Measurements from ENCODE around the gene ATP6V1D.
"Not testable (repeated sequence)": the region's sequence is repeated elsewhere in the genome, so short reads cannot be mapped to it uniquely, and the experiment has no call there.

ATP6V1D gene

DNA sequence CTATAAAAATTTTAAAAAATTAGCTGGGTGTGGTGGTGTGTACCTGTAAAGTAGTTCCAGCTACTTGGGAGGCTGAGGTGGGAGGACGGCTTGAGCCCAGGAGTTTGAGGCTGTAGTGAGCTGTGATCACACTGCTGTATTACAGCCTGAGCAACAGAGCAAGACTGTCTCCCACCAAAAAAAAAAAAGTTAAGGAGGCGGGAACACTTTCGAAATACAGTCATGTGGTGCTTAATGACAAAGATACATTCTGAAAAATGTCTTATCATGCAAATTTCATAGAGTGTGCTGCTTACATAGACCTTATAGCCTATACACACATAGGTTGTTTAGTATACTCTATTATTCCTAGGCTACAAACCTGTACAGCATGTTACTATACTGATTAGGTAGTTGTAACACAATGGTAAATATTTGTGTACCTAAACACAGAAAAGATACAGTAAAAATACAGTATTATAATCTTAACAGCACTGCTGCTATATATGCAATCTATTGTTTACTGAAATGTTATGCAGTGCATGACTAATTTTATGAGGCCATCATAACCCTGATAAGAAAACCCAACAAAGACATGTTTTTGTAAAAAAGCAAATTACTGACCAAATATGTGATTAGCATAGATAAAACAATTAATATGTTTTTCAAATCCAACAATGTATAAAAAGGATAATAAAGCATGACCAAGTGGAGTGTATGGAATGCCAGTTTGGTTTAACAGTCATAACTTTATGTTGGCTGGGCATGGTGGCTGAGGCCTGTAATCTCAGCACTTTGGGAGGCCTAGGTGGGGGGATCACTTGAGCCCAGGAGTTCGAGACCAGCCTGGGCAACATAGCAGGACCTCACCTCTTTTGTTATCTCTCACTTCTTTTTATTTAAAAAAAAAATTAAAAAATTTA is 11.9 kb upstream of the ATP6V1D start:
- DNase-seq (ENCODE audit: low spot score) = no peak

DNA sequence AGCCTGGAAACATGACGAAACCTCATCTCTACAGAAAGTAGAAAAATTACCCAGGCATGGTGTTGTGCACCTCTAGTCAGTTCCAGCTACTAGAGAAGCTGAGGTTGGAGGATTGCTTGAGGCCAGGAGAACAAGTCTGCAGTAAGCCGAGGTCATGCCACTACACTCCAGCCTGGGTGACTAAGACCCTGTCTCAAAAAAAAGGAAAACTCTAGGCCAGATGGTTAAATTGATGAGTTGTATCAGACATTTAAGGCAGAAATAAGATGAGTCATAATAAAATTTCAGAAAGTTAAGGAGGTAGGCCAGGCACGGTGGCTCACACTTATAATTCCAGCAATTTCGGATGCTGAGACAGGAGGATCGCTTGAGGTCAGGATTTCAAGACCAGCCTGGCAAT is 11.2 kb upstream of the ATP6V1D start:
- no peak for DNase-seq (ENCODE audit: low spot score)

DNA sequence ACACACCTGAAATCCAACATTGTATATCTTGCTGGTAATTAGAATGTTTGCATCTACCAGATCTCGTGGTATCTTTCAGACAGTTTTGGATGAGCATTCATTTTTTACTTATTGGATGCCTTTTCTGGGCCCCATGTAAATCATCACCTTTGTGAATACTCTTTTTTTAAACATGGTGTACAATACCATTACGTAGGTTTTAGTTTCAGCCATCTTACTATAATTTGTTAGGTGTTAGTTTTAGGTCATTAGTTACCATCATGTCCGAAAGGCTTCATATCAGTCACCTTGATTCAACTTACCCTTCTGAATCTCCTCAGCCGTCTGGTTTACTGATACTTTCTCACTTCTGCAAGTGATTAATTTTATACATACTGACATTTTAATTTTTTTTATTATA is 5.9 kb upstream of the ATP6V1D start:
- no peak for DNase-seq (ENCODE audit: low spot score)

DNA sequence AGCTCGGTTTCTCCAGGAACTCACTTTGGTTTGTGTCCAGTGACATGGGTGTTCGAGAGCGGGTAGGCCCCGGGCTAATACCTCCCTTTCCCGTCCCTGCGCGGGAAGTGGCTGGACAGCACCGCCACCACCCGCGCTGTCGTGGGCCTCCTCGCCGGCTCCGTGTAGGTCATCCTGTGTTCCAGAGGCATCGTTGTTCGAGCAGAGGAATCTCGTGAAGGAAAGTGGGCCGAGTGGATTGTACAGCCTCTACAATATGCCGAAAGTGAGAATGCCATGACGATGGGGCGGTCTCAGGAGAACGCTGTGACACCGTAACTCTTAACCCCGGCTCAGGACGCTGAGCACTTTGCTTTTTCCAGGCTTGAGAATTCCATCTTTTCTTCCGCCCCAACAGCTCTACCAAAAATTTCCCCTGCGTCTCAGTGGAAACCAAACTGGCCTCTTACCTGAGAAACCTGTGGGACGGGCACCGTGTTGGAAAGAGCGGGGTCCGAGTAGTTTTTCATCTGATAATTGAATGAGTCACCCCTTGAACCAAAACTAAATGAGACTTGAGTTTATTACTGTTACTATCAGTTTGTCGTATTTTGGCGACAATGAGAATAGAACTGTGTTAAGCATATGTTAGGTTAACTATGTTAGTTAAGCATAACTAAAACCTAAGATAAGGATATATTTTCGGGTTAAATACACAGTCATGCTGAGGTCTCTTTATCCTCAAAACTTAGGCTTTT is 1.0 kb upstream of the ATP6V1D start:
- no peak for DNase-seq (ENCODE audit: low spot score)

DNA sequence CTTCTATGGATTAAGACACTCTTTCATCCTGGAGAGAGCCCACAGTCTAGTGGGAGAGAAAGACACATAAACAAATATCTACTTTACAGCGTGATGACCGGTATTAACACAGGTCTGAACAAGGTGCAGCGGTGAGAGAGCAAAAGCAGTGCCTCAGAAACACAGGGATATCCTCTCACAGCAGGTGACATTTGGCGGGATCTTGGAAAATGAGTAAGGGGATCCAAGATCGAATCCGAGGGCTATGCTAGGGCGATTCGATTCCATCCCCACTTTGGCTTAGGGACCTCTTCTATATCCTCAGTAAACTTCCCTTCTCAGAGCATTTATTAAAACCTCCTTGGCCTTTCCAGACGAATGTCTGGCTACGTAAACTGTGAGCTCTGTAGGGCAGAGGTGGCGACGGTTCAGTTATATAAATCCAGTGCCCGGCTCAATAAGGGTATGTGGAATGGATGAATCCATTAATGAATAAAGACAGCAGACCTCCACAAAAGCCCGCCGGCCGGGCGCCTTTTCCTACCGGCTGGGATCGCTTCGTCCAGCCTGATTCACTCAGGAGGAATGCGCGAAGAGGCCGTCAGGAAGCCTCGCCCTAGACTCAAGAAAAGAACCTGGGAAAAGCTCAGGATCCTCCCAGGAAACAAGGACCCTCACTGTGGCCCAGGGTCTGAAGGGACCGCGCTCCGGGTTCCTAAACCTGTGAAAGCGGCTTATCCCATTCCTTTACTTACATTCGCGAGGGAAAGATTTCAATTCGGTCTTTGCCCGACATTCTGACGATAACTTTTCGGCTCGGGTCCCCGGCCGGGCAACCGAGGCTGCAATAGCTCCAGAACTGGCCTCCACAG is 455 bp downstream of the ATP6V1D start:
- DNase-seq (ENCODE audit: low spot score) = peak; percentile 3

DNA sequence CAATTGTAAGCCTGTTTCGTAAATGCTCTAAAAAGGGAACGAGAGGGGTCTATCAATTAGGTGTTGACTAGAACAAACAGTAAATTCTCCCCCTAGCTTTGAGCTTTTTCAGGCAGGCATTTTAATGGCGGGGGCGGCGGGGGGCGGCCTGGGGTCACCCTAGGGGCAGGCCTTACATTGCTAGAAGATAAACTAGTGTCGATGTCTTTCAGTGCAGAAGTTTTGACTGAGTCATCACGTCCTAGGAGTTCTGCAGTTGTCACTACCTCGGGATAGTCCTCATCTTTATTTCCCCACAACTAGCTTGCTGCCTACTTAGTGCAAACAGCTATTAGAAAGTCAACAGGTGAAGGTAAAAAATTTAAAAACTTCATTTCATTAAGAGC is 1.6 kb downstream of the ATP6V1D start:
- DNase-seq (ENCODE audit: low spot score) = no peak

DNA sequence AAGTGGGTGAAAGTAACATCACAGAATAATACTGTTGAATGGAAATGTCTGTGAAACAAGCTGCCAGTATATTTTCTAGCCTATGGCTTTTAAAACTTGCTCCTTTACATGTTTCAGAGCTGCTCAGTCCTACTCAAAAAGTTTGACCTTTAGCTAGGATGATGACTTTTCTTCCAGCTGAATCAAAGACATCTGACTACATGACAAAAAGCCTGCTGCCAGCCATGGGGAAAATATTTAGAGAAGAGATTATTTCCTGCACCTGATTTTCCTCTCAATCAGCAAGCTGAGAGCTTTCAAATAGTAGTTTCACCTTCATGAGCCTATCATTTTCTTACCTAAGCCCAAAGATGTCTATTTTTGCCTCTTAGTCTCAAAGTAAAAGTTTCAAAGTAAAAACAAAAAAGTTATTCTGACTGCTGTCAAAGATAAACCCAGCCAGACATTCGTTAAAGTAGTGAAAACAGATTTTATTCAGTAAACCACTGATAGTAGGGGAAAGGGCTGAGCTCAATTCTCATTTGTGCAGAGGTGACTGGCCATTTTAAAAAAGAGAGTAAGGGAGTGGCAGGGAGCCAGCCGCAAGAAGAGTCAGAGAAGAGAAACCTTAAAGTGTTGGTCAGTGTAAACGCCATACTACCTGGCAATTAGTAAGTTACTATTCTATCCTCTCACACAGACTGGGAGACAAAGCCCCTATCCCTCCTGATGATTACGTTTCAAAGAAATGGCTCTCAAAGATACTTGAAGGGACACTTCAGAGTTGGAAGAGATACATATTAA is 2.2 kb downstream of the ATP6V1D start:
- no peak for DNase-seq (ENCODE audit: low spot score)

DNA sequence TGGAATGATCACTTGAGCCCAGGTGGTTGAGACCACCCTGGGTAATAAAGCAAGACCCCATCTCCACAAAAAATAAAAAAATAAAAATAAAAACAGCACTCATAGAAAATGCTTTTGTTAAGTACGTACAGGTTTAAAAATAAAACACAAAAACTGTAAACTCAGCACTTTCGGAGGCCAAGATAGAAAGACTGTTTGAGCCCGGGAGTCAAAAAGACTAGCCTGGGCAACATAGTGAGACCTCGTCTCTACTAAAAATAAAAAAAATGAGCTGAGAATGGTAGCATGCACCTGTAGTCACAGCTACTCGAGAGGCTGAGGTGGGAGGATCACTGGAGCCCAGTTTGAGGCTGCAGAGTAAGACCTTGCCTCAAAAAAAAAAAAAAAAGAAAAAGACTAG is 7.5 kb downstream of the ATP6V1D start:
- no peak for DNase-seq (ENCODE audit: low spot score)

DNA sequence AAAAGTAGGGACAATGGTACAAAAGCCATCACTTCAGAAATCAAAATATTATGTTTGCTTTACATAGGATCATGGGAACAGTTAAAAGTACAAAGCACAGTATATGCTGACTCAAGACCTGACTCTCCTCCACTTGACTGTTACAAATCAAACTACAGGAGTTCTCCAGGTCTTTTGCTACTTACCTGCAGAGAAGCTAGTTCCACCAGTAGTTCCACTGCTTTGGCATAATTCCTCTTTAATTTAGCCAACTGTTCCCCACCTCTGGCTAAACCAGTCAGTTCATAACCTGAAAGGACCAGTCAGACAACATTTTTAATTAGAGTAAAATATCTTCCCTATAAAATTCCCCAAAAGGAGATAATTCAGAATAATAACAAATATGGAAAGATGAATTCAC is 14.0 kb downstream of the ATP6V1D start:
- no peak for DNase-seq (ENCODE audit: low spot score)

DNA sequence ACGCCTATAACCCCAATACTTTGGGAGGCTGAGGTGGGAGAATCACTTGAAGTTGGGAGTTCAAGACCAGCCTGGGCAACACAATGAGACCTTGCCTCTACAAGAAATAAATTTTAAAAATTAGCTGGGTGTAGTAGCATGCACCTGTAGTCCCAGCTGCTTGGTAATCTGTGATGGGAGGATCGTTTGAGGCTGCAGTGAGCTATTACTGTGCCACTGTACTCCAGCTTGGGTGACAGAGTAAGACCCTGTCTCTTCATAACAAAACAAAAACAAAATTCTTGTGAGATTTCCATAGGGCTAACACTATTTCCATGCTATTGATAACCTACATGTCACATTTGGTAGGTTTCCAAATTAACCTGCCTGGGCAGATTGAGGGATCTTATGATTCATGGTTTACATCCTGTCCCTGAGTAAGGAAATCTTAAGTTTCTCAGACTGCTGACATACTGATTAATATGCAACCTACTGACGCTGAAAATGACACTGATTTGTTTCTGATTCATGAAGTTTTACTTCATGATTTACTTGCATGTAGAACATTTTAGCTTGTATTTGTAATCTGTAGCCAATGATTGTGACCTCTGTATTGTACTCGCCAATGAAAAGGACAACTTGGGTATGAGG is 15.9 kb downstream of the ATP6V1D start:
- DNase-seq (ENCODE audit: low spot score) = no peak

DNA sequence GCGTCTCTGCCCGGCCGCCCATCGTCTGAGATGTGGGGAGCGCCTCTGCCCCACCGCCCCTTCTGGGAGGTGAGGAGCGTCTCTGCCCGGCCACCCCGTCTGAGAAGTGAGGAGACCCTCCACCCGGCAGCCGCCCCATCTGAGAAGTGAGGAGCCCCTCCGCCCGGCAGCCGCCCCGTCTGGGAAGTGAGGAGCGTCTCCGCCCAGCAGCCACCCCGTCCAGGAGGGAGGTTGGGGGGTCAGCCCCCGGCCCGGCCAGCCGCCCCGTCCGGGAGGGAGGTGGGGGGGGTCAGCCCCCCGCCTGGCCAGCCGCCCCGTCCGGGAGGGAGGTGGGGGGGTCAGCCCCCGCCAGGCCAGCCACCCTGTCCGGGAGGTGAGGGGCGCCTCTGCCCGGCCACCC is 18.4 kb downstream of the ATP6V1D start:
- DNase-seq (ENCODE audit: low spot score) = not testable (repeated sequence)

DNA sequence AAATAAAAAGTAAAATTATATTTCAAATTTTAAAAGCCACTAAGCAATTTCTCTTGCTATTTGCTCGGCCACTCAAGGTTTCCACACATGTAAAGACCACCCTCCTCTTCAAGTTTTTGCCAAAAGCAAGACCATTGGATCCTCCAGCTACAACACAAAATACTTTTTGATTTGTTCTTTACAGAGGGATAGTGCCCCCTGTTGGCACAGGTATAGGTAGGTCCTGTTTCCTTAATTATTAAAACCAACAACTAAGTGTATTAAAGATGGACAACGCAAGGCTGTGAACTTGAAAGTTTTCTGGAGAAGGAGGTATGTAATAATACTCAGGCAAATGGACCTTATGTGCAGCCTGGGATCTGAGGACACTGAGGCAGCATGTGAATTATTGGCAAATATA is 23.8 kb downstream of the ATP6V1D start:
- DNase-seq (ENCODE audit: low spot score) = peak; percentile 6

DNA sequence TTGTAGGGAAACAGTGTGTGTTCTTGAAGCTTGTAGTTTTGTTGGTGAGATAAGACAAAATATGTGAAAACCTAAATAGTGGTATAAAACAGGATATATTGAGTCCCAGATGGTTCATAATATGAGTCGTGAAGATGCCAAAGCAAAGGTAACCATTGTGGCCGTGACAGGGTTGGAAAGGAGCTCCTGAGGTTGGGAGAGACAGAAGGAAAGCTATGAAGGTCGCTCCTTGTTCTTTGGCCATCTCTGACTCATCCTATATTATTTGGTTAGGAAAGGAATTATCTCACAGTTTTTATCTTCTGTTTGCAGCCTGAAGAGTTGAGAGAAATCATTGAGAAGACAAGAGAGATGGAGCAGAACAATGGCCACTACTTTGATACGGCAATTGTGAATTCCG is 27.1 kb downstream of the ATP6V1D start:
- no peak for DNase-seq (ENCODE audit: low spot score)

DNA sequence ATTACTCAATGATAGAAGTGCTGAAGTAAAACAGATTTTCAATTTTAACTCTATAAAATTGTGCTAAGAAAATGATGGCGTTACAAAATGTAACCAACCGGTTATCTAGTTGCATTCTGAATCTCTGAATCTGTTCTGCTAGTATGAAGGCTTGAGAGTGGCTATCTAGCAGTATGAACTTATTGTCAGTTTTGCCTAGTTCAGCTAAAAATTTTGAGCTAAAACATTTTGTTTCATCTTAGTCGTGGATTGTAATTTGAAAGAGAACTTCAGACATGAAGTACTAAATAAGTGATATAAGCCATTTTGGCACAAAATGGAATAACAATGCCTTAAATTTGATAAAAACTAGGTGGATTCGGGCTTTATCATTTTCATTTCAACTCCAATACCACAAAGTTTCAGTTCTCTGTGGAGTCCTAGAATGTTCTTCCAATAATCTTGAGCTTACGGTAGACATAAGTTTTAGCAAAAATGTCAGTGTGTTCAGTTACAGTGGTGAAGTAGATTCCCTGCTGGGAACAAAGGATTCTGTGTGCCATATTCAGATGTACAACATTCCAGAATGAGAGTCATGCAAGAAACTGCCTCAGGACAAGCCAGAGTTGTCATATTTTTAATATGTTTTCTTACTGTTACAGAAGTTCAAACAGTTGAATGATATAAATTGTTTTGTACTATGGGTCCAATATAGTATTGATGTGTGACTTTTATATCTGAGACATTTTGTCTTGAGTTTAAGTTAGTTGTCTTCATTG is 28.1 kb downstream of the ATP6V1D start:
- no peak for DNase-seq (ENCODE audit: low spot score)

DNA sequence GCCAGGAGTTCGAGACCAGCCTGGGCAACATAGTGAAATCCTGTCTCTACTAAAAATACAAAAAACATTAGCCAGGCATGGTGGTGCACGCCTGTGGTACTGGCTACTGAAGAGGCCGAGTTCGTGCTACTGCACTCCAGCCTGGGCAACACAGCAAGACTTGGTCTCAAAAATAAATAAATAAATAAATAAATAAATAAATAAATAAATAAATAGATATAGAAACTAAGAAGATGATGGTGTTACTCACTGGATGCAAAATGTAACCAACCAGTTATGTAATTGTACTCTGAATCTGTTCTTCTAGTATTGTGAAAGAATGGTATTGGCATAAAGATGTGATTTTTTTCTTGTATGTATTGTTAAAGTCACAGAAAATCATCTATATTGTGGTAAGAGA is 29.9 kb downstream of the ATP6V1D start:
- not testable (repeated sequence) for DNase-seq (ENCODE audit: low spot score)

DNA sequence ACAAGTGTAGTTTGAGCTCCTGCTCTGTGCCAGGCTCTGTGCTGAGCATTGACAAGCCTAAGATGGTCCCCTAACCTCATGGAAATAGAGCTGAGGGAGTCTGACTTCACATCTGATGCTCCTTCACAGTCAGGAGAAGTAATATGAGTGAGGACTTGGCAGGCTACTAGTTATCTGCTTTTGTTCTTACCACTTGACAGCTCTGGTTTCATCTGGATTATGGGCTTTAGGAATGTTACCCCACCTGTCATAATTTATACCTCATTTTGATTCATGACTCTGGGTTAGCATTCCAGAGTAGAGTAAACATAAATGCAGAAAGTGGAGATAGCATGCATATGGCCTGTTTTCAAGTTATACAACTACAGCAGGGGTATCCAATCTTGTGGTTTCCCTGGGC is 40.5 kb downstream of the ATP6V1D start:
- no peak for DNase-seq (ENCODE audit: low spot score)

DNA sequence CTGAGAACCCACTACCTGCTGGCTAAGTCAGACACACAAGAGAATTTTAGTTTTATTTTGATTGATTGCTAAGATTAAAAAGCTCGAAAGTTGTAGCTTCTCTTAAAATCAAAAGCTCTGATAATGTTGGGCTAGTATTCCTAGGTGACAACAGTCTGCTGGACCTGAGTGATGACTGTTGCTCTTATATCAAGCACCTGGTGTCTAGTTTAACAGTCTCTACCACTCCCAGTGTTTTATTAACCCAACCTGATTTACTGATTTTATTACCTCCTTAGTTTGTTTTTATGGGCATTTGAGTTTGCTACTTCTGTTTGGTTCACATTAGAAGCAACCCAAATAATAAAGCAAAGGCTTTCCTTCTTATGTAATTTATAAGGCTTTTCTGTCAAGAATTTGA is 41.8 kb downstream of the ATP6V1D start:
- no peak for DNase-seq (ENCODE audit: low spot score)

DNA sequence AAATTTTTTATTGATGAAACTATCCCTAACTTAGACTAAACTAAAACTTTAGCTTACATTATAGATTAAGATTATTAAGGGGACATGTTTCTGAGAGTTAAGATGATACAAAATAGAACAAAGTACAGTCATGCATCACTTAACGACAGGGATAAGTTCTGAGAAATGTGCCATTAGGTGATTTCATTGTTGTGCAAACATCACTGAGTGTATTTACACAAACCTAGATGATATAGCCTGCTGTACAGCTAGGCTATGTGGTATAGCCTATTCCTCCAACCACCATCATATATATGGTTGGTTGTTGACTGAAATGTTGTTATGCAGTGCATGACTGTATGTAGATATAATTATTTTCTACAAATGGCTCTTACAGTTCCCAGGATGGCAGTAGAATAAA is 46.5 kb downstream of the ATP6V1D start:
- DNase-seq (ENCODE audit: low spot score) = no peak

DNA sequence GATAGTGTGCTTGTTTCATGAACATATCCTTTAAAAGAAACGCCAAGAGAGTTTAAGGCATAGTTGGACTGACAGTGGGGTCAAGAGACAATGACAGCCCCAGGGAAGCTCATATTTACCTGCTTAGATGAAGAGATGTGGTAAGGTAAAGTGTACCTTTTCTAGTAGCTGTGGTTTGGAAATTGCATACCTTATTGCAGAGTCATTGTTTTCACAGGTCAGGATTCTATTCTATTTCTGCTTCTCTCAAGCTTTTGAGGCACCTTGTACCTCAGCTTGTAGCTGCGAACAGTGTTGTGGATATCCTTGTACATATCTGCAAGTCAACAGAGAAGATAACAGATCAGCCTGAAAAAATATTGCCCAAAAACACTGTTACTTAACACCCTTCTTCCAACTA is 47.7 kb downstream of the ATP6V1D start:
- DNase-seq (ENCODE audit: low spot score) = no peak
